ENCODE results near the gene NSD1. TPM values are rescaled to one million over a fixed set of nuclear protein-coding genes. Genes with fewer than 3 reads are reported as not detected.
A peak's percentile ranks its signal among the peaks of the same experiment; 100 is the strongest.

The NSD1 gene
- total and polyA plus RNA-seq, 9 of the 15 experiments (the other 6 are each of a cell fraction or from before 2014, with no cell fraction given) = 3.8 to 51.0 (median 24.7) TPM

DNA sequence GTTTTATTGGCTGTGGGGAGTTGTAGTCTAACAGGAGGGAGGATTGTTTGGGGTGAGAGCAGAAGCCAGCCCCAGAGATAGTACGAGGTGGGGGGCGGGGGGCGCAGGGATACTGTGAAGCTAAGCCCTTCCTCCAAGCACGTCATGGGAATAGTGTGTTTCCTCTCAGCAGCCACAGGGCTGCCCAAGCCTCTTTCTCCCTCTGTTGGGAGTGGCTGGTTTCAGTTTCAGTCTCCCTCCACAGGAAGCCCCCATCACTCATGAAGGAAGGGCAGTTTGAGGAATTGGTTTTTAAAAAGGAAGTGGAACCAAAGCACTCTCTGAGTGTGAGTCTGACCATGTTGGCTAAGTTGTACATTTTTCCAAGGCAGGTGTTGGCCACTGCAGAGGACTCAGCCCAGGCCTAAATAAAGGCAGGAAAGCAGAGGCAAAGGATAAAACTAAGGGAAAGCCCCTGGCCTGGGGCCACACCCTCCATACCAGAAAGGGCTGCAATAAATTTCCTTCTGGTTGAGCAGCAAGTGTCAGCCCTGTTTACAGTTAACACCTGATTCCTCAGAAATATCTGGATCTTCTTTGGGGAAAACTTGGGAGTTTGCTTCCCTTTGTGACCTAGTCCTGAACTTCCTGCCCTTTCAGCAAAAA, 166.8 kb downstream of the NSD1 start (continued):
- TF ChIP-seq, protein P1, sequence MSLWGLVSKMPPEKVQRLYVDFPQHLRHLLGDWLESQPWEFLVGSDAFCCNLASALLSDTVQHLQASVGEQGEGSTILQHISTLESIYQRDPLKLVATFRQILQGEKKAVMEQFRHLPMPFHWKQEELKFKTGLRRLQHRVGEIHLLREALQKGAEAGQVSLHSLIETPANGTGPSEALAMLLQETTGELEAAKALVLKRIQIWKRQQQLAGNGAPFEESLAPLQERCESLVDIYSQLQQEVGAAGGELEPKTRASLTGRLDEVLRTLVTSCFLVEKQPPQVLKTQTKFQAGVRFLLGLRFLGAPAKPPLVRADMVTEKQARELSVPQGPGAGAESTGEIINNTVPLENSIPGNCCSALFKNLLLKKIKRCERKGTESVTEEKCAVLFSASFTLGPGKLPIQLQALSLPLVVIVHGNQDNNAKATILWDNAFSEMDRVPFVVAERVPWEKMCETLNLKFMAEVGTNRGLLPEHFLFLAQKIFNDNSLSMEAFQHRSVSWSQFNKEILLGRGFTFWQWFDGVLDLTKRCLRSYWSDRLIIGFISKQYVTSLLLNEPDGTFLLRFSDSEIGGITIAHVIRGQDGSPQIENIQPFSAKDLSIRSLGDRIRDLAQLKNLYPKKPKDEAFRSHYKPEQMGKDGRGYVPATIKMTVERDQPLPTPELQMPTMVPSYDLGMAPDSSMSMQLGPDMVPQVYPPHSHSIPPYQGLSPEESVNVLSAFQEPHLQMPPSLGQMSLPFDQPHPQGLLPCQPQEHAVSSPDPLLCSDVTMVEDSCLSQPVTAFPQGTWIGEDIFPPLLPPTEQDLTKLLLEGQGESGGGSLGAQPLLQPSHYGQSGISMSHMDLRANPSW (CRISPR knock-in tag; IDR thresholded peaks at IDR 0.05) = no peak
- TF ChIP-seq ZBTB17 (CRISPR knock-in tag; IDR thresholded peaks at IDR 0.05) (no peak), EWSR1 (IDR thresholded peaks at IDR 0.05; ENCODE audit: borderline replicate concordance, low read depth, partially characterized antibody) (no peak), BHLHE40 (IDR thresholded peaks at IDR 0.05; ENCODE audit: low read length) (peak; percentile 31; the same call in 1 of the 2 replicates), ZNF175 (CRISPR knock-in tag; IDR thresholded peaks at IDR 0.05; ENCODE audit: low read depth) (no peak), CBX8 (IDR thresholded peaks at IDR 0.05; ENCODE audit: borderline replicate concordance, extremely low read depth, low read depth, low read length, poor library complexity, severe bottlenecking) (no peak), BRD9 (IDR thresholded peaks at IDR 0.05; ENCODE audit: low read depth, partially characterized antibody) (no peak), KDM1A (IDR thresholded peaks at IDR 0.05) (no peak), CC2D1A (IDR thresholded peaks at IDR 0.05) (no peak), SRSF3 (IDR thresholded peaks at IDR 0.05; ENCODE audit: insufficient read depth, low read length) (no peak), POLR3G (IDR thresholded peaks at IDR 0.05; ENCODE audit: extremely low read depth, insufficient read length, insufficient replicate concordance) (no peak), ZNF134 (CRISPR knock-in tag; conservative IDR thresholded peaks at IDR 0.05) (no peak), GATA2 (CRISPR knock-in tag; IDR thresholded peaks at IDR 0.05) (no peak), MEIS2 (IDR thresholded peaks at IDR 0.05; ENCODE audit: partially characterized antibody) (peak; percentile 75), MED1 (CRISPR knock-in tag; IDR thresholded peaks at IDR 0.05; ENCODE audit: borderline replicate concordance) (no peak), SIN3A (IDR thresholded peaks at IDR 0.05; ENCODE audit: borderline replicate concordance in 2 of 2, control insufficient read depth in 1 of 2, low read depth in 2 of 2, low read length in 2 of 2) (no peak)

Measured in K562 (cell line).